ENCODE results near the gene ESYT1. TPM values are rescaled to one million over a fixed set of nuclear protein-coding genes. Genes with fewer than 3 reads are reported as not detected.

The ESYT1 gene
- total RNA-seq, 1 donor from 2014 or later, result 26.5 TPM

DNA sequence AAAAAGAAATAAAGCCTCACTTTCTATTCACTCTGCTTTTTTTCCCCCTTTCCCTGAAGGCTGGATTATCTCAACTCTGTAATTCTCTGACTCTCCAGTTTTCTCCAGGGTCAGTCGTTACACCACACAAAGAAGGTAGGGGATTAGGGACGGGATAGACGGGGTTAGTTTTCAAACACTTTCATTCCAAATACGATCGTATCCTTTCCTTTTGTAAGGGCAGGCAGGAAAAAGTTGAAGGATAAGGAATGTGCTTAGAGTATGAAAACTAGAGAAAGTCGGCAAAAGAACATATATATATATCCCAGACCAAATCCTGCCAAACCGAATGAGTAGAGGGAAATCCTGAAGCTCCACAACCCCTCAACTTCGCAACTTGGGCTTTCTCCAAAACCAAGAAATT is 581 bp upstream of the ESYT1 start:
- FAIRE-seq (no peak), DNase-seq (ENCODE audit: low spot score in 2 of 2) (no peak)

DNA sequence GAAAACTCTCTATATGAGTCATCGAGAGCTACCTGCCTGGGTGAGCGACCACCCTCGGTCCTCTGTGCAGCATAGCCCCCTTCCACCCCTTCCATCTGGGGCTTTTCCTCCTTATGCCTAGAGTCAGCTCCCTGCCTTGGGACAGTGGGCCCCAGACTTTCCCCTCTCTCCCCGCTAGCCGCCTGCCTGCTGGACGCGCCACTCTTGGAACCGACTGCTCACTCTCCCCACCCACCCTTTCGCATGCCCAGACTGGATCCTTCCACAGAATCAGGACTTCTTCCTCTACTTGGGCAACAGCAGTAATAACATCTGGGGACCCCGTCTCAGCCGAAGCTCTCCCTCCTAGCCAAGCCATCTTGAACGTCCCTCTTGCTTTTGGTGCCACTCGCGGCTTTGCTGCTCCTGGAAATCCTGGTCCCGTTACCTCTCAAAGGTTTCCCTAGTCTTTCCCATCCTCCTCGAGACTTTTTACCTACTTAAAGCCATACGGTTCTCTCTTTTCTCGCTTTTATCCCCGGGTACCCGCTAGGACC is 671 bp downstream of the ESYT1 start:
- FAIRE-seq, result no peak
- no peak for DNase-seq (ENCODE audit: low spot score in 2 of 2)

DNA sequence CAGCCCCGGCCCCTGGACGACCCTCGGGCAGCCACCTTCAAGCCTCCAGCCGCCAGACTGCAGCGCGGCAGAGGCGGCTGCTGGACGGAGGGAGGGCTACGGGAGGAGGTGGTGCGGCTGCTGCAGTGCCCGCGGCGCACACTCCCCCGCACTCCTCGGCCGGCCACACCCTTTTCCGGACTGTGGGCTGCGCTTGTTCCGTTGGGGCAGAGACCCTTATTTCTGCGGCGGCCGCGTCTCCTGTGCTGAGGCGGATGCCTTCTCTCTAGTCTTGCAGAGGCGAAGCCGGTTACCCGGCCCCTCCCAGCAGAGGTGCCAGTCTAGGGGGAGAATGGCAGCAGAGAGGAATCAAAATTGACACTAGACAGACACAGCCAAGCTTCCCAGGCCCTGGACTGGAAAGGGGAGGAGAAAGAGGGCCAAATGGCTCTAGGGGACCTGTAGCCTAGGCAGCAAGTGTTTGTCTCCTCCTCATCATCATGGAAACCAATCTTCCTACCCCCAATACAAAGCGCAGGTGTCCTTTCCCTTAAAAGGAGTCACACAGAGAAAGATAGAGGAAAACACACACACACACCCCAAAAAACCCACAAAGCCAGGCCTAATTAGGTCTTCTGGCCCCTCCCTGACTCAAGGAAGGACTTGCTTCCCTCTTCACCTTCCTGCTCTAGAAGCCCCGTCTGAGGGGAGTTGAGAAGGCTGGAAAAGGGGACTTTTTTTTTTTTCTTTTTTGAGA is 1.3 kb downstream of the ESYT1 start:
- DNase-seq (ENCODE audit: low spot score in 2 of 2) (peak in 1 of 2 donors; percentile 49), FAIRE-seq (no peak)

DNA sequence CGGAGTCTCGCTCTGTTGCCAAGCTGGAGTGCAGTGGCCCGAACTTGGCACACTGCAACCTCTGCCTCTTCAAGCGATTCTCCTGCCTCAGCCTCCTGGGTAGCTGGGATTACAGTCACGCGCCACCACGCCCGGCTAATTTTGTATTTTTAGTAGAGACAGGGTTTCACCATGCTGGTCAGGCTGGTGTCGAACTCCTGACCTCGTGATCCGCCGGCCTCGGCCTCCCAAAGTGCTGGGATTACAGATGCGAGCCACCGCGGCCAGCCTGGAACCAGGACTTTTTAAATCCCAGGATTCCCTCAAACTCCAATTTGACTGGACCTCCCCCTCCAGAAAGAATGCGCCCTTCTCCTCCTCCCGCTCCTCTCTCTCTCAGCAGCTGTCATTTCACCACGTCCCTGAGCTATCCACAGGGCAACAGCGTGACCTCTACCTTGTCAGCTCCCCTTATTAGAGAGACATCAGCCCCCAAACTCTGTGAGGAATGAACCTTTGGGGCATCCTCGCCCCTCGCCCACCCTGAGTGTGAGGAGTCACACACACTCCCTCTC is 2.0 kb downstream of the ESYT1 start:
- no peak for DNase-seq (ENCODE audit: low spot score in 2 of 2)
- no peak for FAIRE-seq

DNA sequence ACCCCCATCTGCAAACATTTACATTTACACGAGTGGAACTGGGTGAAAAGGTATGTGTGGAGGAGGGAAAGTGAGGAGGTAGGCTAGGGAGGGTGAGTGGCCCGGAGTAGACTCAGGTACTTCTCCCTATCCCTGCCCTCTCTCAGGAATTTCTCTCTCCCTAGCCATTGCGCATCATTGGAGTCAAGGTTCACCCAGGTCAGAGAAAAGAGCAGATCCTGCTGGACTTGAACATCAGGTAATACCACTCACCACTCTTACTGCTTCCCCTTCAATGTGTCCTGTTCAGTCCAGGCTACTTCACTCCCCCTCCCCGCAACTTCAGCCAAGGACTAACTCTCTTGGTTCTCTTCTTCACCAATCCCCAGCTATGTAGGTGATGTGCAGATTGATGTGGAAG is 2.8 kb downstream of the ESYT1 start:
- FAIRE-seq (no peak), DNase-seq (ENCODE audit: low spot score in 2 of 2) (no peak)

DNA sequence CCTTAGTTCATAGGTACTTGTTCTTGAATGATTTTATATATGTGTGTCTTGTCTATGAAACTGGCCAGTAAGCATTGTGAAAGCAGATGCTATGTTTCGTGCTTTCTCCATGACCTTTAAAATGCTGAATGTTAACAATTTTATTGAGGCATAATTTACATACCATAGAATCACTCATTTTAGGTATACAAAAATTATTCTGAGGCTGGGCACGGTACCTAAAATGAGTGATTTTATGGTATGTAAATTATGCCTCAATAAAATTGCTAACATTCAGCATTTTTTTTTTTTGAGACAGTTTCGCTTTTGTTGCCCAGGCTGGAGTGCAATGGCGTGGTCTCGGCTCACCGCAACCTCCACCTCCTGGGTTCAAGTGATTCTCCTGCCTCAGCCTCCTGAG is 6.8 kb downstream of the ESYT1 start:
- DNase-seq (ENCODE audit: low spot score in 2 of 2) (no peak), FAIRE-seq (no peak)

DNA sequence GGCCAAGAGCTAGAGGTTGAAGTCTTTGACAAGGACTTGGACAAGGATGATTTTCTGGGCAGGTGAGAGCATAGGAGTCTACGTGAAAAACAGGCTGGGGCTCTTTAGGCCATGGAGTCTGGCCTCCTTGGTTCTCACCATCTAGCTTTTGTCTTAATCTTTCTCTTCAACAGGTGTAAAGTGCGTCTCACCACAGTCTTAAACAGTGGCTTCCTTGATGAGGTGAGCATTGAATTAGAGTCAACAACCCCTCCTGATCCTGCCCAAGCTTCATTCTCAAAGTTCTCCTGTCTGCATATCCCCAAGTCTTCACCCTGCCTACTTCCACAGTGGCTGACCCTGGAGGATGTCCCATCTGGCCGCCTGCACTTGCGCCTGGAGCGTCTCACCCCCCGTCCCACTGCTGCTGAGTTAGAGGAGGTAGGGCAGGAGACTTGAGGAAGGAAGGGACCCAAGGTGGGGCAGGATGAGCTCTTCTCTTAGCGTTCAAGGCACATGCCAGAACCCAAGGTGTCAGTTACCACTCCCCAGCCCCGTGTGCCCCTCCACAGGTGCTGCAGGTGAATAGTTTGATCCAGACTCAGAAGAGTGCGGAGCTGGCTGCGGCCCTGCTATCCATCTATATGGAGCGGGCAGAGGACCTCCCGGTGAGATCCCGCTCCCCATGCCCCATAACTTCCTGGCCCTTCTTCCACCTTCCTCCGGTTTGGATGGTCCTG is 9.9 kb downstream of the ESYT1 start:
- DNase-seq (ENCODE audit: low spot score in 2 of 2), result no peak
- no peak for FAIRE-seq

DNA sequence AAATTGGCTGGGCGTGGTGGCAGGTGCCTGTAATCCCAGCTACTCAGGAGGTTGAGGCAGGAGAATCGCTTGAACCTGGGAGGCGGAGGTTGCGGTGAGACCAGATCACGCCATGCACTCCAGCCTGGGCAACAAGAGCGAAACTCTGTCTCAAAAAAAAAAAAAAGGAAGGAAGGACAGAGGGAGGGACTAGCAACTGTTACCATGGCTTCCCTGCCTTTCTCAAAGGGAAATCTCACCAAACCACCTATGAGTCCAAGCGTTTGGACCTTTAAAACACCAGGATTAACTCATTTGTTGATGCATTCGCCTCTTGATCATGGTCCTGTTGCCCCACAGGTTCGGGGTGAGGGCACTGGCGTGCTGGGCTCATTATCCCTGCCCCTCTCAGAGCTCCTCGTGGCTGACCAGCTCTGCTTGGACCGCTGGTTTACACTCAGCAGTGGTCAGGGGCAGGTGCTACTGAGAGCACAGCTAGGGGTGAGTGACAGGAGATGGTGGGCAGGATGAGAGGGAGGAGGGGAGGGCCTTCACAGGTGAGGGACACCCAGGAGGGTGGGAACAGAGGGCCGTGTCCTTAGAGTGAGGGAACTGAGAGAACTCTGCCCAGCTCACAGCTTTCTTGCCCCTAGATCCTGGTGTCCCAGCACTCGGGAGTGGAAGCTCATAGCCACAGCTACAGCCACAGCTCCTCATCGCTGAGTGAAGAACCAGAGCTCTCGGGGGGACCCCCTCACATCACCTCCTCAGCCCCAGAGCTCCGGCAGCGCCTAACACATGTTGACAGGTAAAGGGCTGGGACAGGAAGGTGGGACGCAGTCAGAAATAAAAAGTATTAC is 14.1 kb downstream of the ESYT1 start:
- no peak for FAIRE-seq
- DNase-seq (ENCODE audit: low spot score in 2 of 2), result no peak

DNA sequence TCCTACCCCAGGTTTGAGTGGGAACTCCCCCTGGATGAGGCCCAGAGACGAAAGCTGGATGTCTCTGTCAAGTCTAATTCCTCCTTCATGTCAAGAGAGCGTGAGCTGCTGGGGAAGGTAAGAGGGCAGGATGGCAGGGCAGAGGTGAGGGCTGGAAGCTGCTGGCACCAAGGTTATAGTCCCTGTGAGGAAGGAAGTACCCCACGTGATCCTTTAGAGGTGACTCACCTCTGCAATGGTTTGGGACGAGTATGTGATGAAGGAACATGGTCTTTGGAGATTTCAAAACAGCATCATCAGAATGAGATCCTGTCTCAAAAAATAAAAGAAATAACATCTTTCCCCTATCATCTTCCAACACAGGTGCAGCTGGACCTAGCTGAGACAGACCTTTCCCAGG is 15.2 kb downstream of the ESYT1 start:
- no peak for DNase-seq (ENCODE audit: low spot score in 2 of 2)
- FAIRE-seq, result no peak

DNA sequence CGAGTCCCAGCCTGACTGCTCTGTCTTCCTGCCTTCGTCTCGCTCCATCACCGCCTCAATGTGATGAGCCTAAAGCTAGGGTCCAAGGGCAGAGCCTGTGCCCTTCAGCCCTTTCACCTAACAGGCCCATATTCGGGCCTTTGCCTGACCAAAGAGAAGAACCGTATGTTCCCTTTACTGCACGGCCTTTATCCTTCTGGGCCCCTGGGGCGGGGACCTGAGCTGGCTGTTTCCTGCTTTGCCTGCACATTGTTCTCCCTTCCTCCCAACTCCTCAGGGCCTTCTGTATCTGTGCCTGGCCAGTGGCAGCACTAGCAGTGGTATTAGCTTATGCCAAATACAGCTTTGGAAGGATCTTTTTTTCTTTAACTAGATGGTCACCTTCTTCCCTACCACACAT is 15.8 kb downstream of the ESYT1 start:
- DNase-seq (ENCODE audit: low spot score in 2 of 2), result no peak
- FAIRE-seq, result no peak

DNA sequence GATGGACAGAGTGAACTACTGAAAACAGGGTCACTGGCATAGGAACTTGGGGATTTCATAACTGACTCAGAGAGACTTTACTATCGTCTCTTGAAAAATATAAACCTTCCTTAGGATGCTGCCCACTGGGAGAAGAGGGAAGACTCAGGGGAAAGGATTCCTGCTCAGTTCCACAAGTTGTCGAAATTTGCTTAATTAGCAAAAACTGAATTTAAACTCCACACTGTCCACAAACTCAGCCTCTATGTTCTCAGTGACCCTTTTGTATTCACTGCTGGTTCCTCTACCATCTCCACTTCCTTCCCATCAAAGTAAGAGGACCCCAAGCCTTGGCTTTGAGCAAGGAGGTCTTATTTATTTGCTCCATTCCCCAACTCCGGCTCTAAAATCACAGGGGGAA is 17.1 kb downstream of the ESYT1 start:
- DNase-seq (ENCODE audit: low spot score in 2 of 2) (no peak), FAIRE-seq (no peak)

DNA sequence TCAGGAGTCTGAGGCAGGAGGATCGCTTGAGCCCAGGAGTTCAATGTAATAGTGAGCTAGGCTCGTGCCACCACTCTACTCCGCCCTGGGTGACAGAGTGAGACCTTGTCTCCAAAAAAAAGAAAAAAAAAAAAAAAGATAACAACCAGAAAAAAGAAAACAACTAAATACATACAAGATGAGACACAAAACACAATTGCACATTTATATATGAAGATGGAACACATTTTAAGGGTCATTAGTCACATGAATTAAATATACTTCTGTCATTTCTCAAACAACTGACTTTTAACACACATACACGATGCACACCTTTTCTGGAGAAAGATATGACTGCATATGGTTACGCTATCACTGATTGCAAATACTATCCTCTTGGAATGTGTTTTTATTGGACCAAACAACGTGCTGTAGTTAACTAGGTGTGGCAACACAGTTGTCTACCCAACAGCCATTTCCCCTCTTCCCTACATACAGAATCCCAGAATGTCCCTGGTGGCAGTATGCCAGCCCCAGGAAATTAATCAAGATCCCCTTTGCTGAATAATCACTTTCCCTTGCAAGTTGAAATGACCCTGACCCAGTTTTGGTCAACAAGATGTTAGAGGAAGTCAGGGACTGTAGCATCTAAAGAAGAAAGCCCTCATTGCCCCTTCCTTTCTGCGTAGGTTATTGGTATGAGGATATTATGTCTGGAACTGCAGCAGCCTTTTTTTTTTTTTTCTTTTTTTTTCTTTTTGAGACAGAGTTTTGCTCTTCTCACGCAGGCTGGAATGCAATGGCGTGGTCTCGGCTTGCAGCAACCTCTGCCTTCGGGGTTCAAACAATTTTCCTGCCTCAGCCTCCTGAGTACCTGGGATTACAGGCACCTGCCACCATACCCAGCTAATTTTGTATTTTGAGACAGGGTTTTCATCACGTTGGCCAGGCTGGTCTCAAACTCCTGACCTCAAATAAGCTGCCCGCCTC is 18.7 kb downstream of the ESYT1 start:
- FAIRE-seq, result no peak
- DNase-seq (ENCODE audit: low spot score in 2 of 2), result no peak

DNA sequence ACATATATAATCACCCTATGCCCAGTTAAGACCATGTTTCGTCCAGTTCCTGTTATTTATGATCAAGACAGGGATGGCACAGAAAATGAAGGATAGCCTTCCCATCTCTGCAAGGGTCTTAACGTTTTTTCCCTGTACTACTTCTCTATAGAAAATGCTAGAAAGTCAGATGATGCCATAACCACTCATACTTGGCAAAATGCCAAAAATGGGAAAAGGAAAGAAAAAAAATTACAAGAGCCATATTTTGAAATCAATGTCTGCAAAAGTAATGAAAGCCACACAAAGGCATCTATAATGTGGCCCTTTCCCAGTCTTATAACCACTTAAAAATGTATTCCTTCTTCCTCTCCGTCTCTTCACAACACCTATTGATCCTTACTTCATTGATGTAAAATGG is 22.5 kb downstream of the ESYT1 start:
- DNase-seq (ENCODE audit: low spot score in 2 of 2), result no peak
- FAIRE-seq, result no peak

DNA sequence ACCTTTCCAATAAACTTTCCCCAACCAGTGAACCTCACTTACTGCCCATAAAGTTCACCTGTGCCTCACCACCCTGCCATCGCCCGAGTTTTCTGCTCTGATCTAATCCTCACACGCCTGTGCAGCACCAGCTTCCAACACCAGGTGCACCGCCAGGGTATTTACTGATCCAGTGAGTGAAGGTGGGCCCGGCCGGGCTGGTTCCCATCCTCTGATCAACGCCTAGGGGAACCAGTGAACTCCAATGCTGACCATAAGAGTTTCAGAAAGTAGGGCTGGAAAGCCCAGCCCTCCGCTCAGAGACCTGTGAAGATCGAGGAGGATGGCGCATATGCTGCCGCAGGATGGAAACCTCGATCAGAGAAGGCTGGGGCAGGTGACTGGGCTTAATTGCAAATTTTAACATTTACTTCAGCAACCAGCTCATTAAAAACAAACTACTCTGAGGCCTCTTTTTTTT is 23.6 kb downstream of the ESYT1 start:
- FAIRE-seq (no peak), DNase-seq (ENCODE audit: low spot score in 2 of 2) (no peak)

DNA sequence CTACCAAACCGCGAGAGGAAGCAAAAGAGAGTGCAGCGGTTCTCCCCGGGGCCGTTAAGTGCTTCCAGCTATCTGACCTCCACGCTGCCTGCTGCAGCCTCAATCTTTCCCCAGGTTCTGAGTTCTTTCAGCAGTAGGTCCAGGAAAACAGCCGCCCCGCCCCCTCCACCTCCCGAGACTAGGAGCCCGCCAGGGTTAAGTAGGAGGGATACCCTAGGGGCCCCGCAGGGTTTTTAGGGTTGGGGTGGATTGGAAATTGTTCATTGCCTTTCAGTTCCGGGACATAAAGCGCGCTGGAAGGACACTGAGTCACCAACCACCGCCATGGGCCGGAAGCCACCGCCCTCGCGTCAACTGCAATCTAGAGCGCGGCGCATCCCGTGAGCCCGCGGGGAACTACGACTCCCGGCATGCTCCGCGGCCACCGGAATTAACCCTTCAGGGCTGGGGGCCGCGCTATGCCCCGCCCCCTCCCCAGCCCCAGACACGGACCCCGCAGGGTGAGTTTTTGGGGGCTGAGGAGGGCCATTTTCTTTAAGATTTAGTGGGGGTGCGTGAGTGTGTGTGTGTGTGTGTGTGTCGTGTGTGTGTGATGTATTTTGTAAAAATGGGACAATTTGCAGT is 24.2 kb downstream of the ESYT1 start, which contains the start of gene MYL6B:
TSS of gene MYL6B (plus strand) at position 456 of the 624 bp plus-strand sequence. CDS start 1,332 bp downstream, outside the sequence.
- DNase-seq (ENCODE audit: low spot score in 2 of 2) (peak; percentile 80 to 92), FAIRE-seq (no peak)

DNA sequence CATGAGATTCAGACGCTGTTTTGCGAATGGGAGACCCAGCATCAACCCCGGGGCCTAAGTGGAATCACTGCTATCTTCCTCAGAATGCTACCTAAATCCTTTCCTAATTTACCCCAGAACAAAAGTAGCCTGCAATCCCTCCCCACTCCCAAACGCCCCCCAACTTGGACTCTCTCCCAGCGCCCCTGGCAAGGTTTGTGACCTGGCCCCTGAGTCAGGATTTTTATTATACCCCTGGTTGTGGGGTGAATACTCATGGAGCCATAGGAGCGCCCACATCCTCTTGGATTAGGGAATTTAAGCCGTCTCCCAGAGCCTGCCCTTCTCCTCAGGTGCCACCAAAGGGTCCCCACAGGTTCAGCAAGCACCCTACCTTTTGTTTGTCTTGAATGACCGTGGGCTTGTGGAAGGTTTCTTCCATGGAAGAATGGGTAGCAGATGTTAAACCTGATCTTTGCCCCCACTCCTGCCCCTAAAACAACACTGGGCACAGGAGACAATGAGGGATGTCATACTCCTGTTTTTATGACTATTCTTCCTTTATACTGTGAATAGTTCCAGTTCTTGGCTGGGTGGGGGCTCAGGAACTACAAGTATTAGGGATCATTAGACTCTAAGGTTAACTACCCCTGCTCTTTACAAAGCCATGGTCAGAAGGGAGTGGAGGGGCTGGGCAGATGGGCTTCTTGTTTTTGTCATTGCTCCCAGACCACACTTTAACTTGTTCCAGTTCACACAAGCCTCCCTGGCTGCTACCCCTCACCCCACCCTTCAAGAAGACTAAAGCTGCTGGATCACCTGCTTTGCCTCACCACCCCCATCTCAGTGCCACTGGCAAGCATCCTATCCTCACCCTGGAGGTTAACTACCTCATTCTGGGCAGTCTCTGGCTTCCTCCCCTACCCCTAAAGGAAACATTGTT is 24.9 kb downstream of the ESYT1 start:
- FAIRE-seq (no peak), DNase-seq (ENCODE audit: low spot score in 2 of 2) (no peak)

DNA sequence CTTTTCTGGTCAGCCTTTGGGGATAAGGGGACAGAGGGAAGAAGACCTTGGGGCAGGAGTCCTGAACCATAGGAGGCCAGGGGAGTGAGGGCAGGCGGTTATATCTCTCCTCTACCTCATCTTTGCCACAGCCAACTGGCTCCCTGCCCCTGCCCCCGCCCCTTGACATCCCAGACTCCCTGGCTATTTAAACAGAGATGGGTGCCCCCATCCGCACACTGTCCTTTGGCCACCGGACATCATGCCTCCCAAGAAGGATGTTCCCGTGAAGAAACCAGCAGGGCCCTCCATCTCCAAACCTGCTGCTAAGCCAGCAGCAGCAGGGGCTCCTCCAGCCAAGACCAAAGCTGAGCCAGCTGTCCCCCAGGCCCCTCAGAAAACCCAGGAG is 25.6 kb downstream of the ESYT1 start:
- DNase-seq (ENCODE audit: low spot score in 2 of 2) (no peak), FAIRE-seq (no peak)

DNA sequence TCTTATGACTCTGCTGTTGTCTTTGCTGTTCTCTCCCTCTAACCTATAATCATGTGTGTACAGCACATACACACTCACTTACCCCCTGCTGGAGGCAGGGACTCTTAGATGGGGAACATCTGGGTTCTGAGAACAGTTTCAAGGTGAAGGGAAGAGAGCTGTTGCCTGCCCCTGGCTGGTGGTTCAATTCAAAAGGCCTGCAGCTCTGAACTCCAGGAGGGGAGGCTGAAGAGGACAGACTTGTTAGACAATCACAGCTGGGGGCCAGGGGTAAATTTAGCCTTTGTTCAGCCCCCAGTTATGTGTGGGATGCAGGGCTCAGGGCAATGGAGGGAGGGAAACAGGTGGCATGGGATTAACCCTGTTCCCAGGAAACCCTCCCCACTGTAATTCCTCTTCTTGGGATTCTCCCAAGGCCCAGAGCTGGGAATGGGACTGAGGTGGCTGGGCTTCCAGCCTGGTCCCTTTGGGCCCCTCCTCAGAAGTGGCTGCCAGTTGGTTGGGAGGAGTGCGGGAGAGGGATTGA is 26.2 kb downstream of the ESYT1 start:
- DNase-seq (ENCODE audit: low spot score in 2 of 2) (no peak), FAIRE-seq (no peak)

All from frontal cortex (tissue), 4 donors.